Measurements from ENCODE around the gene DNER.

The DNER gene

GRCh38 chr2:229672021-229672420 lies 42.3 kb downstream of the DNER start:
- DNase-seq: no peak

- no peak for DNase-seq
These were observed 44.5 kb downstream of the DNER start for GRCh38 chr2:229669841-229670240.

GRCh38 chr2:229666811-229667210 lies 47.5 kb downstream of the DNER start:
- no peak for DNase-seq

- DNase-seq: no peak
These were observed 49.2 kb downstream of the DNER start for GRCh38 chr2:229665158-229665557.

GRCh38 chr2:229661478-229661877 lies 52.9 kb downstream of the DNER start:
- DNase-seq: no peak

- DNase-seq: no peak
These were observed 53.4 kb downstream of the DNER start for GRCh38 chr2:229660951-229661350.

- DNase-seq: no peak
These were observed 54.0 kb downstream of the DNER start for GRCh38 chr2:229660391-229660790.

- DNase-seq: no peak
These were observed 56.4 kb downstream of the DNER start for GRCh38 chr2:229658004-229658403.

- no peak for DNase-seq
These were observed 59.9 kb downstream of the DNER start for GRCh38 chr2:229654437-229654836.

GRCh38 chr2:229653531-229653930 lies 60.8 kb downstream of the DNER start:
- DNase-seq: no peak

GRCh38 chr2:229652796-229653195 lies 61.6 kb downstream of the DNER start:
- DNase-seq: no peak

- no peak for DNase-seq
These were observed 63.5 kb downstream of the DNER start for GRCh38 chr2:229650901-229651300.

- DNase-seq: no peak
These were observed 64.3 kb downstream of the DNER start for GRCh38 chr2:229650059-229650458.

- DNase-seq: no peak
These were observed 68.1 kb downstream of the DNER start for GRCh38 chr2:229646186-229646723.

GRCh38 chr2:229642371-229642770 lies 72.0 kb downstream of the DNER start:
- no peak for DNase-seq

GRCh38 chr2:229641676-229642075 lies 72.7 kb downstream of the DNER start:
- no peak for DNase-seq

- DNase-seq: no peak
These were observed 73.7 kb downstream of the DNER start for GRCh38 chr2:229640636-229641035.

GRCh38 chr2:229636571-229636970 lies 77.8 kb downstream of the DNER start:
- no peak for DNase-seq

- no peak for DNase-seq
These were observed 79.0 kb downstream of the DNER start for GRCh38 chr2:229635371-229635680.

- no peak for DNase-seq
These were observed 79.6 kb downstream of the DNER start for GRCh38 chr2:229634601-229635370.

- DNase-seq: no peak
These were observed 80.8 kb downstream of the DNER start for GRCh38 chr2:229633556-229633955.

- DNase-seq: no peak
These were observed 85.3 kb downstream of the DNER start for GRCh38 chr2:229629039-229629438.

- DNase-seq: no peak
These were observed 86.6 kb downstream of the DNER start for GRCh38 chr2:229627728-229628127.

- no peak for DNase-seq
These were observed 91.6 kb downstream of the DNER start for GRCh38 chr2:229622495-229623355.

Data from right kidney (tissue), 1 donor.